Astrocyte (in vitro differentiated cells and primary cell): ENCODE measurements around the gene SSTR5. TPM values are rescaled to one million over a fixed set of nuclear protein-coding genes. Genes with fewer than 3 reads are reported as not detected.

Source experiments
- DNase-seq: peaks from one replicate; pipeline ENCODE4 v3.0.0-alpha.2; 2010; ENCODE audit warnings: low read depth
- FAIRE-seq: peaks from 2 replicates; lab custom pipeline; 2011; peaks lifted over from hg19 to GRCh38; lab: Jason Lieb, UNC
- H2AFZ ChIP-seq: 2 replicates; pipeline ENCODE4 v1.6.0; 2012; ENCODE audit warnings: low read depth, low read length, inconsistent platforms
- H3K27ac ChIP-seq: 2 replicates; pipeline ENCODE4 v1.5.1; 2011; ENCODE audit warnings: low read depth, low read length, inconsistent platforms
- H3K27me3 ChIP-seq: 2 replicates; pipeline ENCODE4 v1.6.0; 2011; ENCODE audit warnings: low read length, inconsistent platforms; ENCODE audit not compliant: insufficient read depth
- H3K36me3 ChIP-seq: 2 replicates; pipeline ENCODE4 v1.5.1; 2011; ENCODE audit warnings: low read length, inconsistent platforms; ENCODE audit not compliant: insufficient read depth
- H3K4me1 ChIP-seq: 2 replicates; pipeline ENCODE4 v1.5.1; 2011; ENCODE audit warnings: low read length, inconsistent platforms; ENCODE audit not compliant: insufficient read depth
- H3K4me2 ChIP-seq: 2 replicates; pipeline ENCODE4 v1.6.0; 2012; ENCODE audit warnings: low read length, inconsistent platforms
- H3K4me3 ChIP-seq: 2 replicates; pipeline ENCODE4 v1.5.1; 2011; ENCODE audit warnings: low read depth, mild to moderate bottlenecking, low read length, inconsistent platforms; ENCODE audit not compliant: insufficient read depth
- H3K79me2 ChIP-seq: 2 replicates; pipeline ENCODE4 v1.6.0; 2012; ENCODE audit warnings: mild to moderate bottlenecking, low read length, inconsistent platforms; ENCODE audit not compliant: insufficient read depth
- H3K9ac ChIP-seq: 2 replicates; pipeline ENCODE4 v1.6.0; 2012; ENCODE audit warnings: mild to moderate bottlenecking, low read length, inconsistent platforms
- H3K9me3 ChIP-seq: 2 replicates; pipeline ENCODE4 v1.5.1; 2012; ENCODE audit warnings: low read depth, mild to moderate bottlenecking, low read length, inconsistent platforms; ENCODE audit not compliant: insufficient read depth
- H4K20me1 ChIP-seq: 2 replicates; pipeline ENCODE4 v1.6.0; 2012; ENCODE audit warnings: low read length, inconsistent platforms; ENCODE audit not compliant: insufficient read depth
- H3K27ac Mint-ChIP-seq: one replicate; pipeline ENCODE4 v1.8.0; 2021; ENCODE audit warnings: mild to moderate bottlenecking, mixed read lengths; ENCODE audit not compliant: unreplicated experiment
- H3K27me3 Mint-ChIP-seq: one replicate; pipeline ENCODE4 v1.8.0; 2021; ENCODE audit warnings: low read depth, mixed read lengths; ENCODE audit not compliant: unreplicated experiment
- H3K36me3 Mint-ChIP-seq: one replicate; pipeline ENCODE4 v1.8.0; 2021; ENCODE audit warnings: low read depth, mixed read lengths; ENCODE audit not compliant: unreplicated experiment
- H3K4me1 Mint-ChIP-seq: one replicate; pipeline ENCODE4 v1.8.0; 2021; ENCODE audit warnings: low read depth, mixed read lengths; ENCODE audit not compliant: unreplicated experiment
- H3K4me3 Mint-ChIP-seq: one replicate; pipeline ENCODE4 v1.8.0; 2021; ENCODE audit warnings: mild to moderate bottlenecking, moderate library complexity, mixed read lengths; ENCODE audit not compliant: unreplicated experiment
- H3K9me3 Mint-ChIP-seq: one replicate; pipeline ENCODE4 v1.8.0; 2021; ENCODE audit warnings: mild to moderate bottlenecking, mixed read lengths; ENCODE audit not compliant: unreplicated experiment
- EZH2 ChIP-seq: IDR thresholded peaks from 2 replicates; pipeline ENCODE4 v1.6.1; 2012; ENCODE audit warnings: mild to moderate bottlenecking, low read length, inconsistent platforms; ENCODE audit not compliant: insufficient read depth
- total RNA-seq: library from RNA; stranded (reverse); gene quantifications from 2 replicates; pipeline ENCODE4 v1.2.1, GENCODE V29; 2021
- TF ChIP-seq, protein P1 (sequence below): IDR thresholded peaks from 2 replicates; pipeline ENCODE4 v1.5.1; 2011; ENCODE audit warnings: low read depth, mild to moderate bottlenecking, inconsistent platforms, low read length, moderate library complexity; ENCODE audit not compliant: insufficient read depth

The SSTR5 gene
- total RNA-seq, 1 donor from 2014 or later: not detected

DNA sequence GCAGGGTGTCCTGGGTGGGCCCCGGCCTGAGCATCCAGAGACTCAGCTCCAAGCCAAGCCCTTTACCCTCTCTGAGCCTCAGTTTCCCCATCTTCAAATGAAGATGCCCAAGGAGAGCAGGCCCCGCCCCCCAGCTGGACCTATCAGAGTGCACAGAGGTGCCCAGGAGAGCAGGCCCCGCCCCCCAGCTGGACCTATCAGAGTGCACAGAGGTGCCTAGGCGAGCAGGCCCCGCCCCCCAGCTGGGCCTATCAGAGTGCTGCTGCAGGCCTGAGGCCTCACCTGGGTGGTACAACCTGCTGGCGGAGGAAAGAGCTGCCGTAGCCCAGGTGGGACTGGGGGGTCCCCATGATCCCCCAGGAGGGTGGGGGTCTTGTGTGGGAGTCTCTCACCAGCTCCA is 3.4 kb upstream of the SSTR5 start:
- FAIRE-seq: no peak
- H3K27me3 ChIP-seq: peaks cover 40% of the 10 kb centered on the region

GRCh38 chr16:1070084-1070863 is 2.3 kb upstream of the SSTR5 start:
- no peaks in the 10 kb centered on the region for H3K36me3 Mint-ChIP-seq
- no peak for FAIRE-seq
- H3K9ac ChIP-seq: no peak overlapping the region

More for the DNA sequence above, 3.4 kb upstream of the SSTR5 start:
- Histone ChIP-seq H4K20me1 (no peaks in the 10 kb centered on the region), H3K79me2 (no peaks in the 10 kb centered on the region), H3K9ac (no peak overlapping the region), H3K9me3 (no peaks in the 10 kb centered on the region), H3K36me3 (no peaks in the 10 kb centered on the region), H3K4me3 (no peak overlapping the region), H2AFZ (no peak overlapping the region), H3K4me2 (no peak overlapping the region), H3K4me1 (no peaks in the 10 kb centered on the region), H3K27ac (no peak overlapping the region)
- DNase-seq: no peak
- H3K4me1 Mint-ChIP-seq: no peaks in the 10 kb centered on the region
- no peaks in the 10 kb centered on the region for H3K36me3 Mint-ChIP-seq
- H3K27me3 Mint-ChIP-seq: peaks cover 33% of the 10 kb centered on the region
- no peak overlapping the region for H3K4me3 Mint-ChIP-seq
- H3K9me3 Mint-ChIP-seq: no peaks in the 10 kb centered on the region
- no peak for TF ChIP-seq EZH2
- TF ChIP-seq, protein P1, sequence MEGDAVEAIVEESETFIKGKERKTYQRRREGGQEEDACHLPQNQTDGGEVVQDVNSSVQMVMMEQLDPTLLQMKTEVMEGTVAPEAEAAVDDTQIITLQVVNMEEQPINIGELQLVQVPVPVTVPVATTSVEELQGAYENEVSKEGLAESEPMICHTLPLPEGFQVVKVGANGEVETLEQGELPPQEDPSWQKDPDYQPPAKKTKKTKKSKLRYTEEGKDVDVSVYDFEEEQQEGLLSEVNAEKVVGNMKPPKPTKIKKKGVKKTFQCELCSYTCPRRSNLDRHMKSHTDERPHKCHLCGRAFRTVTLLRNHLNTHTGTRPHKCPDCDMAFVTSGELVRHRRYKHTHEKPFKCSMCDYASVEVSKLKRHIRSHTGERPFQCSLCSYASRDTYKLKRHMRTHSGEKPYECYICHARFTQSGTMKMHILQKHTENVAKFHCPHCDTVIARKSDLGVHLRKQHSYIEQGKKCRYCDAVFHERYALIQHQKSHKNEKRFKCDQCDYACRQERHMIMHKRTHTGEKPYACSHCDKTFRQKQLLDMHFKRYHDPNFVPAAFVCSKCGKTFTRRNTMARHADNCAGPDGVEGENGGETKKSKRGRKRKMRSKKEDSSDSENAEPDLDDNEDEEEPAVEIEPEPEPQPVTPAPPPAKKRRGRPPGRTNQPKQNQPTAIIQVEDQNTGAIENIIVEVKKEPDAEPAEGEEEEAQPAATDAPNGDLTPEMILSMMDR: no peak
- H3K27ac Mint-ChIP-seq: no peak overlapping the region

More at GRCh38 chr16:1070084-1070863, 2.3 kb upstream of the SSTR5 start:
- Histone ChIP-seq H3K4me2 (no peak overlapping the region), H3K27ac (no peak overlapping the region), H3K27me3 (peaks cover 34% of the 10 kb centered on the region), H4K20me1 (no peaks in the 10 kb centered on the region), H3K79me2 (no peaks in the 10 kb centered on the region), H2AFZ (no peak overlapping the region), H3K4me3 (no peak overlapping the region), H3K4me1 (no peaks in the 10 kb centered on the region), H3K36me3 (no peaks in the 10 kb centered on the region), H3K9me3 (no peaks in the 10 kb centered on the region)
- H3K4me3 Mint-ChIP-seq: no peak overlapping the region
- H3K4me1 Mint-ChIP-seq: no peaks in the 10 kb centered on the region
- no peak overlapping the region for H3K27ac Mint-ChIP-seq
- no peaks in the 10 kb centered on the region for H3K9me3 Mint-ChIP-seq
- TF ChIP-seq, protein P1: no peak
- no peak for TF ChIP-seq EZH2
- no peak for DNase-seq
- H3K27me3 Mint-ChIP-seq: peaks cover 21% of the 10 kb centered on the region
